ENCODE data around the gene LYSMD1. TPM values are rescaled to one million over a fixed set of nuclear protein-coding genes. Genes with fewer than 3 reads are reported as not detected.

Gene LYSMD1
- total and polyA plus RNA-seq, 2 of the 8 experiments (the other 6 are each of a cell fraction or from before 2014, with no cell fraction given), result 2.4 to 6.0 TPM

DNA sequence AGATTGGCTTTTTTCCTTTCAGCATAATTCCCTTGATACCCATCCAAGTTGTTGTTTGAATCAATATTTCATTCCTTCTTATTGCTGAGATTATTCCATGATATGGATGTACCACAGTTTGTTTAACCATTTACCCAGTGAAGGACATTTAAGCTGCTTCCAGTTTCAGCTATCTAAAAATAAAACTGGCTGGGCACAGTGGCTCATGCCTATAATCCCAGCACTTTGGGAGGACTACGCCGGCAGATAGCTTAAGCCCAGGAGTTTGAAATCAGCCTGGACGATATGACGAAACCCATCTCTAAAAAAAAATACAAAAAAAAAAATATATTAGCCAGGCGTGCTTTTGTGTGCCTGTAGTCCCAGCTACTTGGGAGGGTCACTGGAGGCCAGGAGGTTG is 51.8 kb downstream of the LYSMD1 start:
- POLR2A ChIA-PET (ENCODE audit: partially characterized antibody), result interaction anchor here (1.0 kb wide), 1 partner anchor 17 kb away, joined by 6 read pairs; no protein-coding TSS in a partner anchor
- Histone ChIP-seq H2AFZ (ENCODE audit: low read length) (no peak overlapping the region), H2BK20ac (ENCODE audit: low read length) (no peak overlapping the region)

More for the DNA sequence above, 51.8 kb downstream of the LYSMD1 start:
- no peak overlapping the region for H2BK12ac ChIP-seq (ENCODE audit: low read depth, low read length)
- DNase-seq (ENCODE audit: low read depth in 1 of 2, low spot score in 2 of 2) (no peak), FAIRE-seq (no peak)
- TF ChIP-seq SP2 (IDR thresholded peaks at IDR 0.05; ENCODE audit: low read length), result no peak
- TF ChIP-seq SAP30 (IDR thresholded peaks at IDR 0.05; ENCODE audit: insufficient read depth, insufficient replicate concordance, low read length), result no peak
- TF ChIP-seq GTF2F1 (IDR thresholded peaks at IDR 0.05; ENCODE audit: borderline replicate concordance, low read depth, low read length), result no peak
- no peak for TF ChIP-seq POLR2A (IDR thresholded peaks at IDR 0.05; ENCODE audit: control extremely low read depth in 1 of 2, low read depth in 2 of 2, low read length in 2 of 2)
- no peak for TF ChIP-seq JUN (IDR thresholded peaks at IDR 0.05; ENCODE audit: low read depth, low read length)
- TF ChIP-seq ZNF274 (IDR thresholded peaks at IDR 0.05; ENCODE audit: borderline replicate concordance, extremely low read depth, low read length), result no peak
- no peak for TF ChIP-seq CEBPB (IDR thresholded peaks at IDR 0.05; ENCODE audit: low read depth, low read length)
- TF ChIP-seq JUND (IDR thresholded peaks at IDR 0.05; ENCODE audit: low read length), result no peak
- no peak for TF ChIP-seq SIX5 (IDR thresholded peaks at IDR 0.05; ENCODE audit: low read depth, low read length)
- no peak for TF ChIP-seq HDAC2 (IDR thresholded peaks at IDR 0.05; ENCODE audit: borderline replicate concordance in 1 of 2, low read depth in 2 of 2, low read length in 2 of 2)
- no peak for TF ChIP-seq SIN3A (conservative IDR thresholded peaks at IDR 0.05 in 1 of 2, IDR thresholded peaks at IDR 0.05 in 1 of 2; ENCODE audit: low read depth in 1 of 2, low read length in 2 of 2)
- no peak for TF ChIP-seq NANOG (IDR thresholded peaks at IDR 0.05; ENCODE audit: insufficient read depth, low read depth, low read length, poor library complexity, severe bottlenecking)
- no peaks in the 10 kb centered on the region for H3K79me1 ChIP-seq (ENCODE audit: low read depth, low read length)
- H3K4me1 ChIP-seq (replicated peaks in 1 of 4; ENCODE audit: control insufficient read depth in 3 of 4, insufficient read depth in 4 of 4, low read length in 3 of 4), result no peaks in the 10 kb centered on the region
- no peak overlapping the region for H2BK15ac ChIP-seq (ENCODE audit: low read length)
- H4K8ac ChIP-seq (ENCODE audit: extremely low read depth, insufficient read depth, low read length), result no peak overlapping the region
- H4K20me1 ChIP-seq (replicated peaks in 1 of 2; ENCODE audit: control insufficient read depth in 1 of 2, insufficient read depth in 2 of 2, low read length in 2 of 2), result no peaks in the 10 kb centered on the region
- no peak overlapping the region for H3K56ac ChIP-seq (replicated peaks; ENCODE audit: insufficient read length, low read depth, low read length)
- H3K23me2 ChIP-seq (ENCODE audit: low read depth, low read length), result no peaks in the 10 kb centered on the region
- H4K5ac ChIP-seq (ENCODE audit: insufficient read length, low read depth, low read length), result no peak overlapping the region
- WGBS, 2 experiments (ENCODE audit: extremely low coverage in 1 of 2, insufficient coverage in 1 of 2, insufficient read length in 1 of 2, insufficient replicate concordance in 2 of 2, low coverage in 1 of 2, low lambda C conversion rate in 2 of 2, missing lambda C conversion rate in 1 of 2), result 95% methylated on average over 5 of the region's 5 CpGs; no CpG with 5 or more reads in 1 of the 2 experiments
- no peak overlapping the region for H2AK5ac ChIP-seq (ENCODE audit: low read depth, low read length)
- H3K23ac ChIP-seq (ENCODE audit: insufficient read length), result no peak overlapping the region
- no peak overlapping the region for H2BK5ac ChIP-seq (ENCODE audit: low read depth, low read length)
- H3K4ac ChIP-seq (replicated peaks; ENCODE audit: insufficient read length, low read depth, low read length), result no peak overlapping the region
- H3K27me3 ChIP-seq (replicated peaks in 1 of 4; ENCODE audit: control insufficient read depth in 3 of 4, extremely low read depth in 1 of 4, insufficient read depth in 3 of 4, low read length in 3 of 4), result no peaks in the 10 kb centered on the region
- no peak overlapping the region for H3K27ac ChIP-seq (ENCODE audit: low read depth, low read length)
- no peak overlapping the region for H4K91ac ChIP-seq (replicated peaks; ENCODE audit: insufficient read length, low read length)
- H3K9ac ChIP-seq (replicated peaks in 1 of 4; ENCODE audit: extremely low read depth in 1 of 4, low read depth in 3 of 4, low read length in 3 of 4), result no peak overlapping the region
- no peak overlapping the region for H2BK120ac ChIP-seq (replicated peaks; ENCODE audit: low read depth, low read length)
- H3K36me3 ChIP-seq (ENCODE audit: control insufficient read depth in 2 of 4, insufficient read depth in 4 of 4, low read length in 3 of 4), result no peaks in the 10 kb centered on the region
- CTCF ChIA-PET (ENCODE audit: partially characterized antibody), result interaction anchor here (0.6 to 7.3 kb wide), 5 partner anchors 13 to 621 kb away, joined by 3 to 64 read pairs (median 5); partner anchors contain the start of gene TNFAIP8L2
- H3K4me3 ChIP-seq (ENCODE audit: extremely low read depth in 1 of 4, insufficient read depth in 2 of 4, low read depth in 3 of 4, low read length in 4 of 4), result no peak overlapping the region
- H3K18ac ChIP-seq (ENCODE audit: extremely low read depth, low read length), result no peak overlapping the region
- H3K14ac ChIP-seq (ENCODE audit: insufficient read length), result no peak overlapping the region
- H3K79me2 ChIP-seq (ENCODE audit: control insufficient read depth in 1 of 2, insufficient read depth in 2 of 2, low read length in 2 of 2), result no peaks in the 10 kb centered on the region
- no peak overlapping the region for H3K4me2 ChIP-seq (ENCODE audit: insufficient read depth in 1 of 2, low read depth in 2 of 2, low read length in 2 of 2)
- no peaks in the 10 kb centered on the region for H3K9me3 ChIP-seq (ENCODE audit: insufficient read depth in 2 of 2, low read depth in 1 of 2, low read length in 1 of 2)
